HCT116 (cell line): ENCODE results near the gene GRIN2A.

Source experiments
- ATF3 ChIP-seq: IDR thresholded peaks from 2 replicates; pipeline ENCODE4 v1.6.1; 2012
- CBX3 ChIP-seq: IDR thresholded peaks from 2 replicates; pipeline ENCODE4 v1.6.1; 2012; ENCODE audit warnings: low read depth
- CTCF ChIP-seq, 3 experiments: fragments of 200-600 bp in 1 of 3; sonication (generic) in 1 of 3; IDR thresholded peaks in 2 of 3; conservative IDR thresholded peaks in 1 of 3; 2 replicates each; pipeline ENCODE4 v1.5.1; 2012 to 2017; ENCODE audit warnings: low read depth in 2 of 3, low read length in 2 of 3, antibody characterized with exemption in 1 of 3, borderline replicate concordance in 1 of 3, control low read depth in 1 of 3, mild to moderate bottlenecking in 1 of 3, mixed read lengths in 1 of 3, mixed run types in 1 of 3, moderate library complexity in 1 of 3; ENCODE audit not compliant: insufficient read depth in 1 of 3
- ELF1 ChIP-seq: IDR thresholded peaks from 2 replicates; pipeline ENCODE4 v1.6.1; 2012; ENCODE audit warnings: low read depth, borderline replicate concordance
- EZH2phosphoT487 ChIP-seq: fragments of 200-600 bp; IDR thresholded peaks from 2 replicates; pipeline ENCODE4 v1.6.1; 2018; ENCODE audit warnings: antibody characterized with exemption, borderline replicate concordance
- FOSL1 ChIP-seq: IDR thresholded peaks from 2 replicates; pipeline ENCODE4 v1.6.1; 2012; ENCODE audit warnings: low read depth
- POLR2A ChIP-seq: IDR thresholded peaks from 2 replicates; pipeline ENCODE4 v1.7.0; 2011; ENCODE audit warnings: borderline replicate concordance; ENCODE audit not compliant: insufficient read depth, insufficient read length; ENCODE audit errors: extremely low read depth
- POLR2AphosphoS5 ChIP-seq: IDR thresholded peaks from 2 replicates; pipeline ENCODE4 v1.6.1; 2011; ENCODE audit warnings: mild to moderate bottlenecking, low read depth, low read length, moderate library complexity
- RAD21 ChIP-seq: IDR thresholded peaks from 2 replicates; pipeline ENCODE4 v1.6.1; 2012; ENCODE audit warnings: low read depth, mild to moderate bottlenecking
- SIN3A ChIP-seq: IDR thresholded peaks from 2 replicates; pipeline ENCODE4 v1.6.1; 2012; ENCODE audit warnings: low read depth
- SP1 ChIP-seq: IDR thresholded peaks from 2 replicates; pipeline ENCODE4 v1.6.1; 2012; ENCODE audit warnings: low read depth
- TCF7L2 ChIP-seq: IDR thresholded peaks from 2 replicates; pipeline ENCODE4 v1.7.0; 2011; ENCODE audit warnings: borderline replicate concordance, inconsistent platforms; ENCODE audit not compliant: insufficient read depth, insufficient read length; ENCODE audit errors: extremely low read depth
- YY1 ChIP-seq: IDR thresholded peaks from 2 replicates; pipeline ENCODE4 v1.6.1; 2011; ENCODE audit warnings: low read length, low read depth, moderate library complexity, mild to moderate bottlenecking; ENCODE audit not compliant: insufficient replicate concordance; ENCODE audit errors: extremely low read depth

- no peak for TF ChIP-seq POLR2A
- TF ChIP-seq POLR2AphosphoS5, result no peak
- no peak for TF ChIP-seq CTCF (IDR thresholded peaks at IDR 0.05 in 2 of 3, conservative IDR thresholded peaks at IDR 0.05 in 1 of 3; ENCODE audit: borderline replicate concordance in 1 of 3, insufficient read depth in 1 of 3, low read depth in 2 of 3, low read length in 2 of 3)
- TF ChIP-seq YY1, result no peak
- TF ChIP-seq RAD21, result no peak
- no peak for TF ChIP-seq CBX3
- TF ChIP-seq SP1, result no peak
- TF ChIP-seq SIN3A, result no peak
- TF ChIP-seq TCF7L2, result no peak
- TF ChIP-seq ATF3, result no peak
- no peak for TF ChIP-seq EZH2phosphoT487
- TF ChIP-seq FOSL1, result no peak
- no peak for TF ChIP-seq ELF1
Observed at GRCh38 chr16:9850817-9851216, 331.4 kb downstream of the GRIN2A start.
